HG02973 (cell line): ENCODE measurements around the gene KRT73.

Source experiments
- ATAC-seq: cut with Tn5 transposase; IDR thresholded peaks from one replicate; pipeline ENCODE4 v1.9.1; 2021; ENCODE audit warnings: moderate library complexity; ENCODE audit not compliant: unreplicated experiment

KRT73 gene

GRCh38 chr12:52618216-52618615 is at the start of gene KRT73:
TSS of gene KRT73 (minus strand) at chr12:52618559. CDS start at chr12:52618524, 35 bp downstream.
- no peak for ATAC-seq

- no peak for ATAC-seq
Observed at GRCh38 chr12:52667931-52668330, 49.6 kb upstream of the KRT73 start.

DNA sequence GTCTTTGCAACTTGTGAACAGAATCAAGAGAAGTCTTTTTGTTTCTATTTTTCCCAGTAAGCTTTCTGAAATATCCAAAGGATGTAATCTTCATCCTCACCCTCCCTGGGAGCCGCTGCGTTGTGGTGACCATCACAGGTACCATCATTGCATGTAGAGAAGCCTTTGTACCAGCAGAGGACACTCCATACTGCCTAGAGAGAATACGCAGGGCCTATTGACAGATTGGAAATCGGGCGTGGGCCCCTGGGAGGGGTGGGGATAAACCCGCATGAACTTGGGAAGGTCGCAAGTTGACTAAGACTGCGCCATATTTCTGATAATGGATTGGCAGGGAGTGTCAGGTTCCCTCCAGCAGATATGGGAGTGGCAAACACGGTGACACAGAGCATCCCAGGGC is 49.1 kb upstream of the KRT73 start:
- ATAC-seq = no peak

DNA sequence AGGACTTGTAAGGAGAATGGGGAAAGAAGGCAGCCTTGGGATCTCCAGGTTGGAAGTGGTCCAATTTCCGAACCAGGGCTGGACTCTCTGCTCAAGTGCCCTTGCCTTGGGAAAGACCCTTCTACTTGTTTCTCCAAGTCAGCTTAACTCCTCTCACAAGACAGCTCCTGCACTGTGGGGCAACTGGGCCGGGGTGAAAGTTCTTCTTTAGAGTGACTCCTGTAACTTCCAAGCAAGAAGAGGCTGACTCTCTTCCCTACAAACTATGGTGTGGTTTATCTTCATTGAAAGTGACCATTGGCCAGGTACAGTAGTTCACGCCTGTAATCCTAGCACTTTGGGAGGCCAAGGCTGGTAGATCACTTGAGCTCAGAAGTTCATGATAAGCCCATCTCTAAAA is 48.1 kb upstream of the KRT73 start:
- no peak for ATAC-seq

DNA sequence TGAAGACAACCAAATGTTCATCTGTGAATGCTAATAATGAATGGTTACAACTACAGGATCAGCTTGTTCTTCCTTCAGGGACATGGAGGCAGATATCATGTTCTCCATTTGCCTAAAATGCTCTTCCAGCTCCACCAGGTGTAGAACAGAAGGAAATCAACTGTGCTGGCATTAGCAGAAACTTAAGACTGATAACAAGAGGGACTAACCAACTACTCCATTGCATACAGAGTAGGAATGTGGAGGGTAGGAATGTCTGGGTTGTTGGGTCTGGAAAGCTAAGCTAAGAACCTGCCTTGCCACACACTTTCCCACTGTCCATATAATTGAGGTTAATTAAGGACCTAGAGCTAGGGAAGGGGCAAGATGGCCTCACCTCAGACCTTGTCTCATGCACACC is 45.1 kb upstream of the KRT73 start:
- no peak for ATAC-seq

- ATAC-seq = no peak
Observed at GRCh38 chr12:52662918-52663229, 44.5 kb upstream of the KRT73 start.

GRCh38 chr12:52662093-52662917 is 43.9 kb upstream of the KRT73 start:
- ATAC-seq = no peak

GRCh38 chr12:52661668-52662067 is 43.3 kb upstream of the KRT73 start:
- no peak for ATAC-seq

- no peak for ATAC-seq
Observed at GRCh38 chr12:52660934-52661499, 42.7 kb upstream of the KRT73 start.

- no peak for ATAC-seq
Observed at GRCh38 chr12:52659951-52660350, 41.6 kb upstream of the KRT73 start.

- no peak for ATAC-seq
Observed at GRCh38 chr12:52659395-52659794, 41.0 kb upstream of the KRT73 start.

DNA sequence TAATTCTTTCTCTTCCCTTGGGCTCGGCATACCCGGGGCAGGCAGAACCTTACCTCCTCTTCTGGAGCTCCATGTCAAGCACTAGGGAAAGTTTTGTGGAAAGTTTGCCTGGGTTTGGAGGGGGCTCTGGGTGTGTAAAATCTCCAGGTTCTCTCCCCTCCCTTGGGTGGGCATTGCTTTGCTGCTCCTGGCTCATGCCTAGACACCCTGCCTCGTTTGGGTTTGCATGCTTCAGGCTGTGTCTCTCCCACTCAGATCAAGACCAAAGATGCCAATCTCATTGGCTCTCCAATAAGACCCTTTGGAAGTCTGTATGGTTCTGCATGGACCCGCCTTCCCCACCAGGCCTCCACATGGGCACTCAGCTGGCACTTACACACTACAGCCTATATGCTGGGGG is 39.8 kb upstream of the KRT73 start:
- ATAC-seq = no peak

- ATAC-seq = no peak
Observed at GRCh38 chr12:52657250-52657902, 39.0 kb upstream of the KRT73 start.

- no peak for ATAC-seq
Observed at GRCh38 chr12:52656616-52657015, 38.3 kb upstream of the KRT73 start.

- no peak for ATAC-seq
Observed at GRCh38 chr12:52655720-52656124, 37.4 kb upstream of the KRT73 start.

- no peak for ATAC-seq
Observed at GRCh38 chr12:52655251-52655650, 36.9 kb upstream of the KRT73 start.

- ATAC-seq = no peak
Observed at GRCh38 chr12:52651726-52652261, 33.4 kb upstream of the KRT73 start, which contains the start of gene KRT2. TSS of gene KRT2 (minus strand) at chr12:52652211. CDS start at chr12:52652142, 69 bp downstream.

GRCh38 chr12:52650520-52651081 is 32.2 kb upstream of the KRT73 start:
- no peak for ATAC-seq

- no peak for ATAC-seq
Observed at GRCh38 chr12:52649066-52649465, 30.7 kb upstream of the KRT73 start.

GRCh38 chr12:52648012-52648550 is 29.7 kb upstream of the KRT73 start:
- ATAC-seq = no peak

- no peak for ATAC-seq
Observed at GRCh38 chr12:52647601-52648000, 29.2 kb upstream of the KRT73 start.
